ENCODE data around the gene PVALEF. TPM values are rescaled to one million over a fixed set of nuclear protein-coding genes. Genes with fewer than 3 reads are reported as not detected.

The PVALEF gene
- total RNA-seq, 1 experiment from 2014 or later = not detected

DNA sequence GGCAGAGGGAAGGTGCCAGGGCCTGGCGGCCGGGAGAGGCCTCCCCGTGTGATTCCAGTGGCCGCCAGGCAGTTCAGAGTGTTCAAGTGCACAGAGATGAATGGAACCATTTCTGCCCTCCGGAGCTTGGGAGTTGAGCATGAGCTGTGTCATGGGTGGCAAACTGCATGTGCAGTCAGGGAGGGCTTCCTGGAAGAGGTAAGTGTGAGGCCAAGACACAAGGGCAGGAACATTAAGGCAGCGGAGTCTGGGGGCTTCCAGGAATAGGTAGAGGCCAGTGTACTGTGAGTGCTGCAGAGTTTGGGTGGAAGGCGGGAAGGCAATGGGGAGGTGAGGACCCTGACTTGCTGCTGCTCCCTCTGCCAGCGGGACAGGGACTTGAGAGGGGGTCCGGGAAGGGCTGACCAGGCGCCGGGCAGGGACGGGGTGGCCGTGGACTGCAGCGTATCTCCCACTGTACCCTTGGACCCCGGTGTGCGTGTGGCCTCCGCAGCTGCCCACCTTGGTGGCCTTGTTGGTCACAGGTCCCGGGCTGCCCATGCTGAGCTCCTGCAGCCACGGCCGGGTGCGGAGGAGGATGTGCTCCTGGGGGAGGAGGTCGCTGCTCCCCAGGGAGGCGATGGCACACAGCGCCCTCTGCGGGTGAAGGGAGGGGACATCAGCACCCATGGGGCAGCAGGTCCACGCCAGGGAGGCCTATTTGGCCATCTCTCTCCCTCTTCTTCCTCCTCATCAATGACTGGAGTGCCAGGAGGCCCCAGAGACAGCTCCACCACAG is 64.9 kb downstream of the PVALEF start:
- no TSS peak for BruUV-seq (replicated peaks)
- ChIA-PET POLR2A (no interaction called here), CTCF (interaction anchor here (0.5 to 1.4 kb wide), 3 partner anchors 9 to 211 kb away, joined by 3 to 6 read pairs (median 4); partner anchors contain the start of genes NDUFAF8 and TEPSIN)
- ATAC-seq (peak; percentile 70), DNase-seq (ENCODE audit: low read depth, low spot score) (no peak)
- Histone ChIP-seq H3K36me3 (ENCODE audit: control insufficient read depth, insufficient read depth, low read length) (no peaks in the 10 kb centered on the region), H3K27ac (ENCODE audit: low read length) (no peak overlapping the region), H3K4me1 (ENCODE audit: control insufficient read depth, insufficient read depth, low read length) (peaks cover 3% of the 10 kb centered on the region; the same call in 1 of the 2 replicates), H3K27me3 (ENCODE audit: control insufficient read depth, insufficient read depth, low read length) (no peaks in the 10 kb centered on the region), H3K4me3 (ENCODE audit: low read depth in 2 of 2, low read length in 2 of 2) (no peak overlapping the region), H3K9me3 (ENCODE audit: control insufficient read depth, insufficient read depth, low read depth, low read length) (no peaks in the 10 kb centered on the region)
- no peak for TF ChIP-seq TCF7L2 (IDR thresholded peaks at IDR 0.05; ENCODE audit: low read depth, low read length)
- no peak for TF ChIP-seq SIN3A (IDR thresholded peaks at IDR 0.05; ENCODE audit: borderline replicate concordance, insufficient read depth, low read depth, low read length)
- TF ChIP-seq, protein P1, sequence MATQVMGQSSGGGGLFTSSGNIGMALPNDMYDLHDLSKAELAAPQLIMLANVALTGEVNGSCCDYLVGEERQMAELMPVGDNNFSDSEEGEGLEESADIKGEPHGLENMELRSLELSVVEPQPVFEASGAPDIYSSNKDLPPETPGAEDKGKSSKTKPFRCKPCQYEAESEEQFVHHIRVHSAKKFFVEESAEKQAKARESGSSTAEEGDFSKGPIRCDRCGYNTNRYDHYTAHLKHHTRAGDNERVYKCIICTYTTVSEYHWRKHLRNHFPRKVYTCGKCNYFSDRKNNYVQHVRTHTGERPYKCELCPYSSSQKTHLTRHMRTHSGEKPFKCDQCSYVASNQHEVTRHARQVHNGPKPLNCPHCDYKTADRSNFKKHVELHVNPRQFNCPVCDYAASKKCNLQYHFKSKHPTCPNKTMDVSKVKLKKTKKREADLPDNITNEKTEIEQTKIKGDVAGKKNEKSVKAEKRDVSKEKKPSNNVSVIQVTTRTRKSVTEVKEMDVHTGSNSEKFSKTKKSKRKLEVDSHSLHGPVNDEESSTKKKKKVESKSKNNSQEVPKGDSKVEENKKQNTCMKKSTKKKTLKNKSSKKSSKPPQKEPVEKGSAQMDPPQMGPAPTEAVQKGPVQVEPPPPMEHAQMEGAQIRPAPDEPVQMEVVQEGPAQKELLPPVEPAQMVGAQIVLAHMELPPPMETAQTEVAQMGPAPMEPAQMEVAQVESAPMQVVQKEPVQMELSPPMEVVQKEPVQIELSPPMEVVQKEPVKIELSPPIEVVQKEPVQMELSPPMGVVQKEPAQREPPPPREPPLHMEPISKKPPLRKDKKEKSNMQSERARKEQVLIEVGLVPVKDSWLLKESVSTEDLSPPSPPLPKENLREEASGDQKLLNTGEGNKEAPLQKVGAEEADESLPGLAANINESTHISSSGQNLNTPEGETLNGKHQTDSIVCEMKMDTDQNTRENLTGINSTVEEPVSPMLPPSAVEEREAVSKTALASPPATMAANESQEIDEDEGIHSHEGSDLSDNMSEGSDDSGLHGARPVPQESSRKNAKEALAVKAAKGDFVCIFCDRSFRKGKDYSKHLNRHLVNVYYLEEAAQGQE (IDR thresholded peaks at IDR 0.05; ENCODE audit: insufficient read depth in 1 of 2, low read depth in 2 of 2, low read length in 1 of 2) = no peak
- TF ChIP-seq, protein P2, sequence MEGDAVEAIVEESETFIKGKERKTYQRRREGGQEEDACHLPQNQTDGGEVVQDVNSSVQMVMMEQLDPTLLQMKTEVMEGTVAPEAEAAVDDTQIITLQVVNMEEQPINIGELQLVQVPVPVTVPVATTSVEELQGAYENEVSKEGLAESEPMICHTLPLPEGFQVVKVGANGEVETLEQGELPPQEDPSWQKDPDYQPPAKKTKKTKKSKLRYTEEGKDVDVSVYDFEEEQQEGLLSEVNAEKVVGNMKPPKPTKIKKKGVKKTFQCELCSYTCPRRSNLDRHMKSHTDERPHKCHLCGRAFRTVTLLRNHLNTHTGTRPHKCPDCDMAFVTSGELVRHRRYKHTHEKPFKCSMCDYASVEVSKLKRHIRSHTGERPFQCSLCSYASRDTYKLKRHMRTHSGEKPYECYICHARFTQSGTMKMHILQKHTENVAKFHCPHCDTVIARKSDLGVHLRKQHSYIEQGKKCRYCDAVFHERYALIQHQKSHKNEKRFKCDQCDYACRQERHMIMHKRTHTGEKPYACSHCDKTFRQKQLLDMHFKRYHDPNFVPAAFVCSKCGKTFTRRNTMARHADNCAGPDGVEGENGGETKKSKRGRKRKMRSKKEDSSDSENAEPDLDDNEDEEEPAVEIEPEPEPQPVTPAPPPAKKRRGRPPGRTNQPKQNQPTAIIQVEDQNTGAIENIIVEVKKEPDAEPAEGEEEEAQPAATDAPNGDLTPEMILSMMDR (IDR thresholded peaks at IDR 0.05) = peak; percentile 86; the same call in 1 of the 2 replicates
- no peak for TF ChIP-seq POLR2AphosphoS5 (IDR thresholded peaks at IDR 0.05; ENCODE audit: low read depth, low read length)
- in situ Hi-C loops (cut with HindIII; ENCODE audit: low pct_unique_long_range_greater_than_20kb, low sequenced_read_pairs) (no loop called here), intact Hi-C loops (cut with micrococcal nuclease; ENCODE audit: unreplicated experiment) (no loop called here)

DNA sequence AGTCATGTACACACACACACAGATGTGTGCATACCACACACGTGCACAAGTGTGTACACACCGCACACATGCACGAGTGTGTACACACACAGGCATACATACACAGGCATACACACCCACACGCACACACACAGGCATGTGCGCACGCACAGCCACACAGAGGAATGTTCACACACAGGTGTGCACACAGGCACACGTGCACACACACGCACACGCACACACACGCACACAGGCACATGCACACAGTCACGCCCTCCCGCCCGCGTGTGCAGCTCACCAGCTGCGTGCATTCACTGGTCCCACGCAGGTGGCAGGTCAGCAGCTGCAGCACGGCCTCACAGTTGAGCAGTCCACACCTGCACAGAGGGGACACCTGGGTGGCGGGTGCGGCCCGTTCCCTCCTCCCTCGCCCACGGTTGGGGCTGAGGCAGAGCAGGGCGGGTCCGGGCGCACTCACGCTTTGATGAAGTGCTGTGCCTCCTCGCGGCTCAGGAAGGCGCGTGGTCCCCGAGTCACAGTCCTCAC is 65.9 kb downstream of the PVALEF start:
- Histone ChIP-seq H3K36me3 (ENCODE audit: control insufficient read depth, insufficient read depth, low read length) (no peaks in the 10 kb centered on the region), H3K9me3 (ENCODE audit: control insufficient read depth, insufficient read depth, low read depth, low read length) (no peaks in the 10 kb centered on the region), H3K27me3 (ENCODE audit: control insufficient read depth, insufficient read depth, low read length) (no peaks in the 10 kb centered on the region), H3K4me1 (ENCODE audit: control insufficient read depth, insufficient read depth, low read length) (peaks cover 7% of the 10 kb centered on the region; the same call in 1 of the 2 replicates), H3K27ac (ENCODE audit: low read length) (no peak overlapping the region), H3K4me3 (ENCODE audit: low read depth in 2 of 2, low read length in 2 of 2) (no peak overlapping the region)
- CTCF ChIA-PET = no interaction called here
- no TSS peak for BruUV-seq (replicated peaks)
- TF ChIP-seq, protein P1 (IDR thresholded peaks at IDR 0.05; ENCODE audit: insufficient read depth in 1 of 2, low read depth in 2 of 2, low read length in 1 of 2) = no peak
- TF ChIP-seq SIN3A (IDR thresholded peaks at IDR 0.05; ENCODE audit: borderline replicate concordance, insufficient read depth, low read depth, low read length) = no peak
- TF ChIP-seq, protein P2 (IDR thresholded peaks at IDR 0.05) = no peak
- TF ChIP-seq TCF7L2 (IDR thresholded peaks at IDR 0.05; ENCODE audit: low read depth, low read length) = no peak
- no peak for TF ChIP-seq POLR2AphosphoS5 (IDR thresholded peaks at IDR 0.05; ENCODE audit: low read depth, low read length)
- in situ Hi-C loops (cut with HindIII; ENCODE audit: low pct_unique_long_range_greater_than_20kb, low sequenced_read_pairs) (no loop called here), intact Hi-C loops (cut with micrococcal nuclease; ENCODE audit: unreplicated experiment) (no loop called here)
- DNase-seq (ENCODE audit: low read depth, low spot score) = no peak
- ATAC-seq = no peak
- POLR2A ChIA-PET = no interaction called here

All from Panc1 (cell line).